ENCODE measurements around the gene SNUPN.

- no peak for TF ChIP-seq PKNOX1 (IDR thresholded peaks at IDR 0.05)
- no peak for TF ChIP-seq BHLHE40 (IDR thresholded peaks at IDR 0.05; ENCODE audit: borderline replicate concordance)
- TF ChIP-seq FOXA1 (IDR thresholded peaks at IDR 0.05): no peak
Measured at GRCh38 chr15:75659141-75659771, 33.7 kb upstream of the SNUPN start.
